HEK293 (cell line): Measurements from ENCODE around the gene FAM118A.

Experiments
- GLI4 ChIP-seq: fragments of 450-650 bp; formaldehyde crosslinking; IDR thresholded peaks from 2 replicates; pipeline ENCODE4 v1.5.1; 2016; ENCODE audit warnings: missing biosample characterization, missing genetic modification characterization
- KLF8 ChIP-seq: fragments of 450-650 bp; formaldehyde crosslinking; IDR thresholded peaks from 2 replicates; pipeline ENCODE4 v1.5.1; 2016; ENCODE audit warnings: missing biosample characterization, missing genetic modification characterization
- MYNN ChIP-seq: fragments of 450-650 bp; formaldehyde crosslinking; IDR thresholded peaks from 2 replicates; pipeline ENCODE4 v1.5.1; 2016; ENCODE audit warnings: missing biosample characterization, missing genetic modification characterization, borderline replicate concordance
- OSR2 ChIP-seq: fragments of 450-650 bp; formaldehyde crosslinking; IDR thresholded peaks from 2 replicates; pipeline ENCODE4 v1.5.1; 2016; ENCODE audit warnings: missing biosample characterization, missing genetic modification characterization
- PRDM1 ChIP-seq: fragments of 450-650 bp; formaldehyde crosslinking; IDR thresholded peaks from 2 replicates; pipeline ENCODE4; 2016; ENCODE audit warnings: missing biosample characterization, missing genetic modification characterization
- SALL2 ChIP-seq: fragments of 450-650 bp; formaldehyde crosslinking; IDR thresholded peaks from 2 replicates; pipeline ENCODE4 v1.5.0; 2017; ENCODE audit warnings: missing biosample characterization, mild to moderate bottlenecking, missing genetic modification characterization, borderline replicate concordance
- SP7 ChIP-seq: fragments of 450-650 bp; formaldehyde crosslinking; IDR thresholded peaks from 2 replicates; pipeline ENCODE4 v1.5.1; 2016; ENCODE audit warnings: missing biosample characterization, missing genetic modification characterization
- WT1 ChIP-seq: fragments of 450-650 bp; formaldehyde crosslinking; IDR thresholded peaks from 2 replicates; pipeline ENCODE4 v1.5.1; 2016; ENCODE audit warnings: missing biosample characterization, missing genetic modification characterization
- ZBTB1 ChIP-seq: fragments of 450-650 bp; formaldehyde crosslinking; IDR thresholded peaks from 2 replicates; pipeline ENCODE4 v1.5.1; 2016; ENCODE audit warnings: missing biosample characterization, missing genetic modification characterization
- ZBTB48 ChIP-seq: fragments of 450-650 bp; formaldehyde crosslinking; IDR thresholded peaks from 2 replicates; pipeline ENCODE4 v1.5.1; 2016; ENCODE audit warnings: missing biosample characterization, missing genetic modification characterization
- ZNF10 ChIP-seq: fragments of 450-650 bp; formaldehyde crosslinking; IDR thresholded peaks from 2 replicates; pipeline ENCODE4 v1.5.1; 2017; ENCODE audit warnings: missing biosample characterization, missing genetic modification characterization
- ZNF184 ChIP-seq: fragments of 450-650 bp; IDR thresholded peaks from 2 replicates; pipeline ENCODE4 v1.5.1; 2018; ENCODE audit warnings: missing biosample characterization, mild to moderate bottlenecking, missing genetic modification characterization
- ZNF202 ChIP-seq: fragments of 450-650 bp; formaldehyde crosslinking; IDR thresholded peaks from 2 replicates; pipeline ENCODE4 v1.5.1; 2016; ENCODE audit warnings: missing biosample characterization, missing genetic modification characterization, borderline replicate concordance
- ZNF223 ChIP-seq: fragments of 450-650 bp; formaldehyde crosslinking; IDR thresholded peaks from 2 replicates; pipeline ENCODE4 v1.5.1; 2016; ENCODE audit warnings: missing biosample characterization, missing genetic modification characterization
- ZNF350 ChIP-seq: fragments of 450-650 bp; formaldehyde crosslinking; IDR thresholded peaks from 2 replicates; pipeline ENCODE4 v1.5.0; 2017; ENCODE audit warnings: missing biosample characterization, mild to moderate bottlenecking, missing genetic modification characterization
- ZNF391 ChIP-seq: fragments of 450-650 bp; formaldehyde crosslinking; IDR thresholded peaks from 2 replicates; pipeline ENCODE4 v1.5.1; 2016; ENCODE audit warnings: low read depth, missing biosample characterization, missing genetic modification characterization, borderline replicate concordance
- ZNF394 ChIP-seq: fragments of 450-650 bp; formaldehyde crosslinking; IDR thresholded peaks from 2 replicates; pipeline ENCODE4 v1.5.1; 2016; ENCODE audit warnings: missing biosample characterization, missing genetic modification characterization, mild to moderate bottlenecking, moderate library complexity, borderline replicate concordance
- ZNF404 ChIP-seq: fragments of 450-650 bp; formaldehyde crosslinking; IDR thresholded peaks from 2 replicates; pipeline ENCODE4 v1.5.1; 2017; ENCODE audit warnings: missing biosample characterization, missing genetic modification characterization
- ZNF473 ChIP-seq: fragments of 450-650 bp; formaldehyde crosslinking; IDR thresholded peaks from 2 replicates; pipeline ENCODE4 v1.5.1; 2017; ENCODE audit warnings: missing biosample characterization, missing genetic modification characterization
- ZNF561 ChIP-seq: fragments of 450-650 bp; IDR thresholded peaks from 2 replicates; pipeline ENCODE4 v1.5.1; 2018; ENCODE audit warnings: missing biosample characterization, missing genetic modification characterization, borderline replicate concordance
- ZNF600 ChIP-seq: fragments of 450-650 bp; formaldehyde crosslinking; IDR thresholded peaks from 2 replicates; pipeline ENCODE4 v1.5.1; 2016; ENCODE audit warnings: missing biosample characterization, missing genetic modification characterization
- ZNF626 ChIP-seq: fragments of 450-650 bp; sonication (Bioruptor Pico); formaldehyde crosslinking; IDR thresholded peaks from 2 replicates; pipeline ENCODE4 v1.5.1; 2018; ENCODE audit warnings: missing biosample characterization, missing genetic modification characterization, inconsistent platforms
- ZNF654 ChIP-seq: fragments of 450-650 bp; formaldehyde crosslinking; IDR thresholded peaks from 2 replicates; pipeline ENCODE4 v1.5.1; 2016; ENCODE audit warnings: low read depth, missing biosample characterization, missing genetic modification characterization
- ZNF768 ChIP-seq: fragments of 450-650 bp; formaldehyde crosslinking; IDR thresholded peaks from 2 replicates; pipeline ENCODE4 v1.5.1; 2018; ENCODE audit warnings: missing biosample characterization, mild to moderate bottlenecking, missing genetic modification characterization
- ZNF837 ChIP-seq: fragments of 450-650 bp; formaldehyde crosslinking; IDR thresholded peaks from 2 replicates; pipeline ENCODE4 v1.5.1; 2016; ENCODE audit warnings: missing biosample characterization, missing genetic modification characterization
- ZXDB ChIP-seq: fragments of 450-650 bp; formaldehyde crosslinking; IDR thresholded peaks from 2 replicates; pipeline ENCODE4 v1.5.1; 2016; ENCODE audit warnings: missing biosample characterization, missing genetic modification characterization
- TF ChIP-seq, protein P1 (sequence below): fragments of 450-650 bp; formaldehyde crosslinking; IDR thresholded peaks from 2 replicates; pipeline ENCODE4 v1.5.1; 2016; ENCODE audit warnings: missing biosample characterization, missing genetic modification characterization, borderline replicate concordance
- TF ChIP-seq, protein P2 (sequence below): fragments of 450-650 bp; formaldehyde crosslinking; IDR thresholded peaks from 2 replicates; pipeline ENCODE4 v1.5.1; 2016; ENCODE audit warnings: missing biosample characterization, missing genetic modification characterization, borderline replicate concordance
- TF ChIP-seq, protein P3 (sequence below): fragments of 450-650 bp; formaldehyde crosslinking; IDR thresholded peaks from 2 replicates; pipeline ENCODE4 v1.5.0; 2017; ENCODE audit warnings: missing biosample characterization, missing genetic modification characterization, borderline replicate concordance

The FAM118A gene

DNA sequence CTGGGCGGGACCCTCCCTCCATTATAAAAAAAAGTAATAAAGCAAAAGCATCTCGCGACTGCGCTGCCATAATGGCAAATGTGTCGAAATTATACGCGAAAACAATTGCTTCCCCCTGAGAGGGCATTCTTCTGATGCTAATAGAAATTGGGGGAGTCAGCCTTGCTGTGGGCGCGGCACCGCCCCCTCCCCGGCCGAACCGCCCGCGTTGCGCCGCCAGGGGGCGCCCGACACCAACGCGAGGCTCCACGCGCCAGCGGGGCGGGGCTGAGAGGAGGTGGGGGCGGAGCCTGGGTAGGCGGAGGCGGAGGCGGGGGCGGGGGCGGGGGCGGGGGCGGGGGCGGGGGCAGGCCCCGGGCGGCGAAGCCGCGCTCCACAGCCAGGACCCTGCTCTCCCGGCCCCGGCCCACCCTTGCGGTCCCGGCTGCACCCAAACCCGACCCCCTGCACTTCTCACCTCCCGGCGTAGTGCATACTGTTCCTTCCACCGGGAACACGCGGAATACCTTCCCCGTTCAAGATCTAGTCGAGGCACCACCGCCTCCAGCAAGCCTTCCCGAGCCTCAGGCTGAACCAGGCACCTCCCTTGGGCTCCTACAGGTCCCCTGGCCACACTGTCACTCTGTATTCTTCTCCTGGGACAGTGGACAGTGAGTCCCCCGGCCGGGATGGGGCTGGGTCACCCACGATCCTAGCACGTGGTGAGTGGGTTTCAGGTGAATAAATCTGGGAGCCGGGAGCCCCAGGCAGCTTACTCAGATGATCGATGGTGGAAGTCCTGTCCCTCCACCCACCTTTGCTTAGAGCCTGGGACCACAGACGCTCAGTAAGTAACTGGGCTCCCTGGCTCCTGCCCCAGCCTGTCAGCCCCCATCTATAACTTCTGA lies 40.5 kb upstream of the FAM118A start (continued):
- TF ChIP-seq, protein P1, sequence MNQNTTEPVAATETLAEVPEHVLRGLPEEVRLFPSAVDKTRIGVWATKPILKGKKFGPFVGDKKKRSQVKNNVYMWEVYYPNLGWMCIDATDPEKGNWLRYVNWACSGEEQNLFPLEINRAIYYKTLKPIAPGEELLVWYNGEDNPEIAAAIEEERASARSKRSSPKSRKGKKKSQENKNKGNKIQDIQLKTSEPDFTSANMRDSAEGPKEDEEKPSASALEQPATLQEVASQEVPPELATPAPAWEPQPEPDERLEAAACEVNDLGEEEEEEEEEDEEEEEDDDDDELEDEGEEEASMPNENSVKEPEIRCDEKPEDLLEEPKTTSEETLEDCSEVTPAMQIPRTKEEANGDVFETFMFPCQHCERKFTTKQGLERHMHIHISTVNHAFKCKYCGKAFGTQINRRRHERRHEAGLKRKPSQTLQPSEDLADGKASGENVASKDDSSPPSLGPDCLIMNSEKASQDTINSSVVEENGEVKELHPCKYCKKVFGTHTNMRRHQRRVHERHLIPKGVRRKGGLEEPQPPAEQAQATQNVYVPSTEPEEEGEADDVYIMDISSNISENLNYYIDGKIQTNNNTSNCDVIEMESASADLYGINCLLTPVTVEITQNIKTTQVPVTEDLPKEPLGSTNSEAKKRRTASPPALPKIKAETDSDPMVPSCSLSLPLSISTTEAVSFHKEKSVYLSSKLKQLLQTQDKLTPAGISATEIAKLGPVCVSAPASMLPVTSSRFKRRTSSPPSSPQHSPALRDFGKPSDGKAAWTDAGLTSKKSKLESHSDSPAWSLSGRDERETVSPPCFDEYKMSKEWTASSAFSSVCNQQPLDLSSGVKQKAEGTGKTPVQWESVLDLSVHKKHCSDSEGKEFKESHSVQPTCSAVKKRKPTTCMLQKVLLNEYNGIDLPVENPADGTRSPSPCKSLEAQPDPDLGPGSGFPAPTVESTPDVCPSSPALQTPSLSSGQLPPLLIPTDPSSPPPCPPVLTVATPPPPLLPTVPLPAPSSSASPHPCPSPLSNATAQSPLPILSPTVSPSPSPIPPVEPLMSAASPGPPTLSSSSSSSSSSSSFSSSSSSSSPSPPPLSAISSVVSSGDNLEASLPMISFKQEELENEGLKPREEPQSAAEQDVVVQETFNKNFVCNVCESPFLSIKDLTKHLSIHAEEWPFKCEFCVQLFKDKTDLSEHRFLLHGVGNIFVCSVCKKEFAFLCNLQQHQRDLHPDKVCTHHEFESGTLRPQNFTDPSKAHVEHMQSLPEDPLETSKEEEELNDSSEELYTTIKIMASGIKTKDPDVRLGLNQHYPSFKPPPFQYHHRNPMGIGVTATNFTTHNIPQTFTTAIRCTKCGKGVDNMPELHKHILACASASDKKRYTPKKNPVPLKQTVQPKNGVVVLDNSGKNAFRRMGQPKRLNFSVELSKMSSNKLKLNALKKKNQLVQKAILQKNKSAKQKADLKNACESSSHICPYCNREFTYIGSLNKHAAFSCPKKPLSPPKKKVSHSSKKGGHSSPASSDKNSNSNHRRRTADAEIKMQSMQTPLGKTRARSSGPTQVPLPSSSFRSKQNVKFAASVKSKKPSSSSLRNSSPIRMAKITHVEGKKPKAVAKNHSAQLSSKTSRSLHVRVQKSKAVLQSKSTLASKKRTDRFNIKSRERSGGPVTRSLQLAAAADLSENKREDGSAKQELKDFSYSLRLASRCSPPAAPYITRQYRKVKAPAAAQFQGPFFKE (tag by site-specific recombination): no peak
- no peak for TF ChIP-seq ZNF768 (tag by site-specific recombination)
- TF ChIP-seq ZXDB (tag by site-specific recombination): no peak
- TF ChIP-seq ZNF10 (tag by site-specific recombination): no peak
- TF ChIP-seq ZBTB48 (tag by site-specific recombination): no peak; the same call in 1 of the 2 replicates
- TF ChIP-seq WT1: no peak
- peak; percentile 72 for TF ChIP-seq KLF8 (tag by site-specific recombination)
- no peak for TF ChIP-seq ZNF600 (tag by site-specific recombination)
- no peak for TF ChIP-seq OSR2 (tag by site-specific recombination)
- TF ChIP-seq ZNF561 (tag by site-specific recombination): 0 out of 2 replicates have a peak, but pooled peaks have one; percentile 15
- peak; percentile 39 for TF ChIP-seq ZNF654 (tag by site-specific recombination)
- TF ChIP-seq ZBTB1 (tag by site-specific recombination): no peak
- no peak for TF ChIP-seq ZNF473 (tag by site-specific recombination)
- TF ChIP-seq ZNF202 (tag by site-specific recombination): no peak
- TF ChIP-seq ZNF391 (tag by site-specific recombination): no peak
- no peak for TF ChIP-seq ZNF404 (tag by site-specific recombination)
- no peak for TF ChIP-seq GLI4
- no peak for TF ChIP-seq ZNF350 (tag by site-specific recombination)
- no peak for TF ChIP-seq SALL2 (tag by site-specific recombination)
- no peak for TF ChIP-seq ZNF223 (tag by site-specific recombination)
- TF ChIP-seq, protein P2, sequence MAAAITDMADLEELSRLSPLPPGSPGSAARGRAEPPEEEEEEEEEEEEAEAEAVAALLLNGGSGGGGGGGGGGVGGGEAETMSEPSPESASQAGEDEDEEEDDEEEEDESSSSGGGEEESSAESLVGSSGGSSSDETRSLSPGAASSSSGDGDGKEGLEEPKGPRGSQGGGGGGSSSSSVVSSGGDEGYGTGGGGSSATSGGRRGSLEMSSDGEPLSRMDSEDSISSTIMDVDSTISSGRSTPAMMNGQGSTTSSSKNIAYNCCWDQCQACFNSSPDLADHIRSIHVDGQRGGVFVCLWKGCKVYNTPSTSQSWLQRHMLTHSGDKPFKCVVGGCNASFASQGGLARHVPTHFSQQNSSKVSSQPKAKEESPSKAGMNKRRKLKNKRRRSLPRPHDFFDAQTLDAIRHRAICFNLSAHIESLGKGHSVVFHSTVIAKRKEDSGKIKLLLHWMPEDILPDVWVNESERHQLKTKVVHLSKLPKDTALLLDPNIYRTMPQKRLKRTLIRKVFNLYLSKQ: no peak
- no peak for TF ChIP-seq ZNF837 (tag by site-specific recombination)
- TF ChIP-seq MYNN: no peak
- no peak for TF ChIP-seq ZNF626 (tag by site-specific recombination)
- TF ChIP-seq ZNF394 (tag by site-specific recombination): no peak
- TF ChIP-seq ZNF184 (tag by site-specific recombination): no peak
- TF ChIP-seq SP7 (tag by site-specific recombination): no peak
- TF ChIP-seq, protein P3, sequence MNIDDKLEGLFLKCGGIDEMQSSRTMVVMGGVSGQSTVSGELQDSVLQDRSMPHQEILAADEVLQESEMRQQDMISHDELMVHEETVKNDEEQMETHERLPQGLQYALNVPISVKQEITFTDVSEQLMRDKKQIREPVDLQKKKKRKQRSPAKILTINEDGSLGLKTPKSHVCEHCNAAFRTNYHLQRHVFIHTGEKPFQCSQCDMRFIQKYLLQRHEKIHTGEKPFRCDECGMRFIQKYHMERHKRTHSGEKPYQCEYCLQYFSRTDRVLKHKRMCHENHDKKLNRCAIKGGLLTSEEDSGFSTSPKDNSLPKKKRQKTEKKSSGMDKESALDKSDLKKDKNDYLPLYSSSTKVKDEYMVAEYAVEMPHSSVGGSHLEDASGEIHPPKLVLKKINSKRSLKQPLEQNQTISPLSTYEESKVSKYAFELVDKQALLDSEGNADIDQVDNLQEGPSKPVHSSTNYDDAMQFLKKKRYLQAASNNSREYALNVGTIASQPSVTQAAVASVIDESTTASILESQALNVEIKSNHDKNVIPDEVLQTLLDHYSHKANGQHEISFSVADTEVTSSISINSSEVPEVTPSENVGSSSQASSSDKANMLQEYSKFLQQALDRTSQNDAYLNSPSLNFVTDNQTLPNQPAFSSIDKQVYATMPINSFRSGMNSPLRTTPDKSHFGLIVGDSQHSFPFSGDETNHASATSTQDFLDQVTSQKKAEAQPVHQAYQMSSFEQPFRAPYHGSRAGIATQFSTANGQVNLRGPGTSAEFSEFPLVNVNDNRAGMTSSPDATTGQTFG (tag by site-specific recombination): no peak
- no peak for TF ChIP-seq PRDM1
